ENCODE results near the gene NFASC.

NFASC gene

DNA sequence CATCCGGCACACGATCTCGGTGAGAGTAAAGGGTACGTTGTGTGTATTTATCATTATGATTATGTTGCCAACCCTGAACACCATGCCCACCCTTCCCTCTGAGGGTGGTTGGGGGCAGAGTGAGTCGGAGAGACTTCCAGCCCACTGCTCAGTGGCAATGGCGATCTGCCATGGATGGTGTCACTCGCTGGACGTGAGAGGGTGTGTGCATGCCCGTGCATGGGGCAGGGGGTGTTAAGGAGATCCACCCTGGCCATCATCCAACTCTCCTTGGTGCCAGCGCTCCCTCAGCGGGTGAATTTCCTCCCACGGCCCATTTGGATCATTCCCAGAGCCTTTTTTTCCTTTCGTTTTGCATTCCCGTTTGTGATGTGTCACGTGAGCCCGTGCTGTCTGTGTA lies 98.3 kb downstream of the NFASC start:
- DNase-seq (ENCODE audit: insufficient read length, low spot score) (no peak), FAIRE-seq (no peak)
- TF ChIP-seq POLR2AphosphoS5 (IDR thresholded peaks at IDR 0.05; ENCODE audit: low read depth, low read length) (no peak), POLR2A (IDR thresholded peaks at IDR 0.05; ENCODE audit: low read depth, low read length) (no peak), TAF1 (IDR thresholded peaks at IDR 0.05; ENCODE audit: low read depth, low read length) (no peak), PAX5 (IDR thresholded peaks at IDR 0.05; ENCODE audit: insufficient read depth, low read length, severe bottlenecking) (no peak), SPI1 (IDR thresholded peaks at IDR 0.05; ENCODE audit: low read depth, low read length) (no peak), POU2F2 (IDR thresholded peaks at IDR 0.05; ENCODE audit: low read depth, low read length) (no peak)

DNA sequence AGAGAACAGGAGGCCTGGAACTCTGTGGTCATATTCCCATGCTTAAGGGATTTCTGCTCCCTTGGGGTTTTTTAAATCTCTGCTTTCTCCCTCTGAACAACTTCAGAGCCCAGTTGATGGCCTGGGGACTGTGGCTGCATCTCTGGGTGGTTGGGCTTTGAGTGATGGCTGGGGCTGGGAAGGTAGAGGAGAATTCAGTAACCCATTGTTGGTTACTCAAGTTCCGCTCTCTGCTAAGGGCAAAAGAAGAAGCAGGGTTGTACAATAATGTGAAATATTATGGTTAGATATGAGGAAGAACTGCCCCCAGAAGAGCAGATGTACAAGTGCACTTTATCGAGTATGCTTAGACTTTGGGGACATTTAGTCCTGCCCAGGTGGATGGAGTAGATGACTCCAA lies 100.3 kb downstream of the NFASC start:
- no peak for FAIRE-seq
- TF ChIP-seq POU2F2 (IDR thresholded peaks at IDR 0.05; ENCODE audit: low read depth, low read length): no peak
- TF ChIP-seq PAX5 (IDR thresholded peaks at IDR 0.05; ENCODE audit: insufficient read depth, low read length, severe bottlenecking): no peak
- no peak for TF ChIP-seq TAF1 (IDR thresholded peaks at IDR 0.05; ENCODE audit: low read depth, low read length)
- TF ChIP-seq POLR2AphosphoS5 (IDR thresholded peaks at IDR 0.05; ENCODE audit: low read depth, low read length): no peak
- TF ChIP-seq POLR2A (IDR thresholded peaks at IDR 0.05; ENCODE audit: low read depth, low read length): no peak
- no peak for TF ChIP-seq SPI1 (IDR thresholded peaks at IDR 0.05; ENCODE audit: low read depth, low read length)
- no peak for DNase-seq (ENCODE audit: insufficient read length, low spot score)

DNA sequence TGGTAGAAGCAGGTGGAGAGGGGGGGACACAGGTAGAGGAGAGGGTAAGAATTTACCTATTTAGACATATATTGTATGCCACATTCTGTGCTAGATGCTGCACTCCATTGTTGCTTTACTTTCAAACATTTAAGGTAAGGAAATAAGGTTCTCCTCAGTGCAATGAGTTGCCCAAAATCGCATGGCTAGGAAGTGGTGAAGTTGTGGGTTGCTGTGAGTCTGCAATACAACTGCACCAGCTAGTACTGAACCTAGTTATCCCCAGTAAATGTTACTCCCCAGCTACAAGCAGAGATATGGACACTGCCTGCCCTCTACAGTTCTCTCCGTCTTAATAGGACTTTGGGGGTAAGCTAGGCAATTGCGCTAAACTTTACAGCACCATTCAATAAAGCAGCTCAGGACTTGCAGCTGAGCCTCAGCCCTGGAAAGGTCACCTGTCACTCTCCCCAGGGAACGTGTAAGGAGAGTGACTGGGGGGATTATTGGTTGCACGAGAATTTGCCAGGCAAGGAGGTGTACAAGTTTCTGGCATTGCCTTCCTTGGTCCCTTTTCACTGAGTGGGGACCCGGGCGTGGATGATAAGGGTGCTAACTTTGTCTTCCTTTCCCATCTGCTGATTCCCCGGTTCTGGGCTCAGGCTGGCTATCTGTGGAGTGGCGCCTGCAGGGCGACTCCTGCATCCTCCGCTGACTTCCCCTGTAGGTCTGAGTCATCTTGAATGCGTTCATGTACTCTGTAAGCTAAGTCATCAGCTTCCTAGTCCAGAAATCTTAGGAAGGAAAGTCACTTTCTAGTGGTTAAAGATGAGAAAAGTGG lies 101.1 kb downstream of the NFASC start:
- TF ChIP-seq POLR2A (IDR thresholded peaks at IDR 0.05; ENCODE audit: low read depth, low read length) (no peak), TAF1 (IDR thresholded peaks at IDR 0.05; ENCODE audit: low read depth, low read length) (no peak), POU2F2 (IDR thresholded peaks at IDR 0.05; ENCODE audit: low read depth, low read length) (no peak), SPI1 (IDR thresholded peaks at IDR 0.05; ENCODE audit: low read depth, low read length) (no peak)
- DNase-seq (ENCODE audit: insufficient read length, low spot score): no peak
- FAIRE-seq: no peak

DNA sequence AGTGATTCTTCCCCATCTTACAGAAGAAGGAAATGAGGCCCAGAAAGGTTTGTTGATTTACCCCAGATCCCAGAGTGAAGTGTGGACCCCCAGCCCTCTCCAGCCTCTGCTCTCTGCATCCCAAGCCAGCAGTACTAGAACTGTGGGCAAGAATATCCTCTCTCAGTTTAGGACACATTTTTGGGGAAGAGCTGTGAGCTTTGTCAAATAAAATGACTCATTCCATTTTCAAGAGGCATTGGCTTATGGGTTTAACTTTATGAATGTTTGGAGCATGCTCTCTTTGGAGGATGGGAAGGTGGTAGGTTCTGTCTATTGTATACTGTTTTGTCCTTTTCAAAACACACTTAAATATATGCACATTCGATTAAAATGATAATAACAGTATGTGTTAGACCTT lies 101.8 kb downstream of the NFASC start:
- FAIRE-seq: no peak

DNA sequence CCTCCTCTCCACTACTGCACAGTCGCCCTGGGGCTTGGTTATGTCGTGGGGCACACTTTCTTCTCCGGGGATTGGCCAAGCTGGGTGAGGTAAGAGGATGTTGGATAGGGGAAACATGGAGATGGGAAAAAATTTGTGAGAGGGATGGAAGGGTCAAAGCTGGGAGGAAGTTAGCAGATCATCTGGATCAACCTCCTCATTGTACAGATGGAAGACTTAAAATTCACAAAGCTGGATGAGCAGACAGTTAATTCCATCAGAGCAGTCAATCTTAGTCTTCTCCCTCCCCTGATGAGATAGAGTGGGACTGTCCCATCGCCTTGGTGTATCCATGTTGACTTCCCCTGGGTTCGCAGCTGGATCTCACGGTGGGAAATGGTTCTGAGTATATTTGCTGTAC lies 102.8 kb downstream of the NFASC start:
- TF ChIP-seq POLR2A (IDR thresholded peaks at IDR 0.05; ENCODE audit: low read depth, low read length) (no peak), TAF1 (IDR thresholded peaks at IDR 0.05; ENCODE audit: low read depth, low read length) (no peak)
- DNase-seq (ENCODE audit: insufficient read length, low spot score): no peak
- FAIRE-seq: no peak

More for the DNA sequence above, 101.8 kb downstream of the NFASC start:
- no peak for DNase-seq (ENCODE audit: insufficient read length, low spot score)
- TF ChIP-seq TAF1 (IDR thresholded peaks at IDR 0.05; ENCODE audit: low read depth, low read length) (no peak), POU2F2 (IDR thresholded peaks at IDR 0.05; ENCODE audit: low read depth, low read length) (no peak), SPI1 (IDR thresholded peaks at IDR 0.05; ENCODE audit: low read depth, low read length) (no peak), PAX5 (IDR thresholded peaks at IDR 0.05; ENCODE audit: insufficient read depth, low read length, severe bottlenecking) (no peak), POLR2A (IDR thresholded peaks at IDR 0.05; ENCODE audit: low read depth, low read length) (no peak), POLR2AphosphoS5 (IDR thresholded peaks at IDR 0.05; ENCODE audit: low read depth, low read length) (no peak)

DNA sequence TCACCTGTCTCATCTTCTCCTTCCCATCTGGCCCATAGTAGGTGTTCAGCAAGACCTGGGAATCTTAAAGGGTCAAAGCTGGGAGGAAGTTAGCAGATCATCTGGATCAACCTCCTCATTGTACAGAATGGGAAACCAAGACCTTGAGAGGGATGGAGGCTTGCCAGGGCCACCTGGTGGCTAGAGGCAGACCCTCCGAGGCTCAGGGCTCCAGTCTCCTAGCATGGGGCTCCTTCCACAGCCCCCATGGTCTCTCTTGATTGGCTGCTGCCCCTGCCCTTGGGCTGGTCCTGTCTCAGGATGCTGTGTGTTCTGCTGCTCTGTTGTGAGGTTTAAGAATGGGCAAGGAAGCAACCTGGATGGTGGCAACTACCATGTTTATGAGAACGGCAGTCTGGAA lies 103.7 kb downstream of the NFASC start:
- no peak for FAIRE-seq
- DNase-seq (ENCODE audit: insufficient read length, low spot score): no peak
- no peak for TF ChIP-seq PAX5 (IDR thresholded peaks at IDR 0.05; ENCODE audit: insufficient read depth, low read length, severe bottlenecking)
- TF ChIP-seq TAF1 (IDR thresholded peaks at IDR 0.05; ENCODE audit: low read depth, low read length): no peak
- TF ChIP-seq POLR2A (IDR thresholded peaks at IDR 0.05; ENCODE audit: low read depth, low read length): no peak
- no peak for TF ChIP-seq SPI1 (IDR thresholded peaks at IDR 0.05; ENCODE audit: low read depth, low read length)
- no peak for TF ChIP-seq POU2F2 (IDR thresholded peaks at IDR 0.05; ENCODE audit: low read depth, low read length)
- TF ChIP-seq POLR2AphosphoS5 (IDR thresholded peaks at IDR 0.05; ENCODE audit: low read depth, low read length): no peak

DNA sequence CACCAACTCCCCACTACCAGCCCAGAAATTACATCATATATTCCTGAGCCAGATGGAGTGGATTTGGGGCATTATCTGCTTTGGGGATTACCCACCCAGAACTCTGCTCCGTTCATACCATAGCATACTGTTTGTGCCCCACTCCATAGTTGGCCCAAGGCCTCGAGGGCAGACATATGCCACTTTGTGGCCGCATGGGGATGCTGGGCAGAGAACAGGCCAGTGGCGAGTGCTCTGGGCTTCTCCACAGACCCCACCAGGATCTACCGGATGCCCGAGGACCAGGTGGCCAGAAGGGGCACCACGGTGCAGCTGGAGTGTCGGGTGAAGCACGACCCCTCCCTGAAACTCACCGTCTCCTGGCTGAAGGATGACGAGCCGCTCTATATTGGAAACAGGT lies 104.4 kb downstream of the NFASC start:
- FAIRE-seq: no peak
- no peak for DNase-seq (ENCODE audit: insufficient read length, low spot score)
- TF ChIP-seq PAX5 (IDR thresholded peaks at IDR 0.05; ENCODE audit: insufficient read depth, low read length, severe bottlenecking): no peak
- no peak for TF ChIP-seq POLR2A (IDR thresholded peaks at IDR 0.05; ENCODE audit: low read depth, low read length)
- TF ChIP-seq POU2F2 (IDR thresholded peaks at IDR 0.05; ENCODE audit: low read depth, low read length): no peak
- no peak for TF ChIP-seq POLR2AphosphoS5 (IDR thresholded peaks at IDR 0.05; ENCODE audit: low read depth, low read length)
- TF ChIP-seq TAF1 (IDR thresholded peaks at IDR 0.05; ENCODE audit: low read depth, low read length): no peak
- TF ChIP-seq SPI1 (IDR thresholded peaks at IDR 0.05; ENCODE audit: low read depth, low read length): no peak

DNA sequence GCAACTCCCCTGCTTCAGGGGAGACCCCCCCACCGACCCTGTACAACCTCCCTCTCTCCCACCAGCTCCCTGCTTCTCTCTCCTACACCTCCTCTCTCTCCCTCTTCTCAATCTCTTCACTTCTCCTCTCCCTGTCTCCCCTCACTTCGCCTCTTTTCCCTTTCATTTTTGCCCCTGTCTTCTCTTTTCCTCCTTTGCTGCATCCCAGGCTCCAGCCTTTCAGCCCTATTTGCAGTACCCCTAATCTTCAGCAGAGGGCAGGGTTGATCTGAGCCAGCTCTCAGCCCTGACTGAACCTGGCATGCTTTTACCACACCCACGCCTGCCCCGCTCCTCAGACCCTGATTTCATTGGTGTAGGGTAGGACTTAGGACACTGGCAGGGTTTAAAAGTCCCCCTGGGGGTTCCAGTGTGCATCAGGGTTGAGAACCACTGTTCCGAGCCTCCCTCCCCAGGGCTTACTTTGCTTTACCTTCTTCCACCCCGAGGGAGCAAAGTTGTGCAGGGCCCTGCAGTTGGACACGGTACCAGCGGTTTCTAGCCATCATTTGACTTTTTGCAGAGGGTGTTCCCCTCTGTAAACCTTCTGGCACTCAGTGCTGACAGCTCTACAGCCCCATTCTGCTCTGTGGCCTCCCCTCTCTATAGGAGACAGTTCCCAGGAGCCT lies 105.0 kb downstream of the NFASC start:
- no peak for TF ChIP-seq SPI1 (IDR thresholded peaks at IDR 0.05; ENCODE audit: low read depth, low read length)
- TF ChIP-seq POU2F2 (IDR thresholded peaks at IDR 0.05; ENCODE audit: low read depth, low read length): no peak
- no peak for TF ChIP-seq TAF1 (IDR thresholded peaks at IDR 0.05; ENCODE audit: low read depth, low read length)
- no peak for TF ChIP-seq PAX5 (IDR thresholded peaks at IDR 0.05; ENCODE audit: insufficient read depth, low read length, severe bottlenecking)
- TF ChIP-seq POLR2AphosphoS5 (IDR thresholded peaks at IDR 0.05; ENCODE audit: low read depth, low read length): no peak
- no peak for TF ChIP-seq POLR2A (IDR thresholded peaks at IDR 0.05; ENCODE audit: low read depth, low read length)
- DNase-seq (ENCODE audit: insufficient read length, low spot score) (peak; percentile 77), FAIRE-seq (peak; percentile 89)

DNA sequence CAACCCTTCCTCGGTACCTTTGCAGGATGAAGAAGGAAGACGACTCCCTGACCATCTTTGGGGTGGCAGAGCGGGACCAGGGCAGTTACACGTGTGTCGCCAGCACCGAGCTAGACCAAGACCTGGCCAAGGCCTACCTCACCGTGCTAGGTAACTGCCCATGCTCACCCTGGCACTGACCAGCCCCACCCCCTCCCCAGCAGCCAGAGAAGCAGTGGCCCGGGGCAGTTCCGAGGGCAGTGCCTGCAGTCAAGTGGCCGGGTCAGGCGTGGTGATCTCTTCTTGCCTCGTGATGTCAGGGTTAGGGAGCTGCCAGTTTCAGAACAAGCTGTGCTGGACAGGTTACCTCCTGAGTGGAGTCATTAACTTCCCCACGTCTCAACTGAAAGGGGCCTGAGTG lies 106.0 kb downstream of the NFASC start:
- no peak for FAIRE-seq
- DNase-seq (ENCODE audit: insufficient read length, low spot score): no peak
- TF ChIP-seq SPI1 (IDR thresholded peaks at IDR 0.05; ENCODE audit: low read depth, low read length) (no peak), POLR2A (IDR thresholded peaks at IDR 0.05; ENCODE audit: low read depth, low read length) (no peak), TAF1 (IDR thresholded peaks at IDR 0.05; ENCODE audit: low read depth, low read length) (no peak), PAX5 (IDR thresholded peaks at IDR 0.05; ENCODE audit: insufficient read depth, low read length, severe bottlenecking) (no peak), POLR2AphosphoS5 (IDR thresholded peaks at IDR 0.05; ENCODE audit: low read depth, low read length) (no peak), POU2F2 (IDR thresholded peaks at IDR 0.05; ENCODE audit: low read depth, low read length) (no peak)
